Kidney (tissue), 14 donors: ENCODE measurements around the gene TMEM212. TPM values are rescaled to one million over a fixed set of nuclear protein-coding genes. Genes with fewer than 3 reads are reported as not detected.

Experiments used
- DNase-seq, 5 donors: peaks; one replicate each; pipeline ENCODE4 v3.0.0-alpha.2; 2013 to 2020
- FAIRE-seq: peaks from 2 replicates; lab custom pipeline; 2012; peaks lifted over from hg19 to GRCh38; lab: Jason Lieb, UNC
- H3K27ac ChIP-seq, 2 donors: one replicate each; pipeline ENCODE4 v1.7.0; 2013; ENCODE audit warnings: low read depth in 2 of 2, low read length in 2 of 2, inconsistent platforms in 1 of 2
- H3K27me3 ChIP-seq: one replicate; pipeline ENCODE4 v1.7.1; 2013; ENCODE audit warnings: low read length, inconsistent platforms; ENCODE audit not compliant: control insufficient read depth, insufficient read depth
- H3K36me3 ChIP-seq, 3 donors: one replicate each; pipeline versions ENCODE4 v1.7.0 to v1.7.1; 2013; ENCODE audit warnings: low read length in 3 of 3, control low read depth in 1 of 3, inconsistent platforms in 1 of 3; ENCODE audit not compliant: insufficient read depth in 3 of 3, control insufficient read depth in 2 of 3
- H3K4me1 ChIP-seq, 3 donors: one replicate each; pipeline versions ENCODE4 v1.7.0 to v1.7.1; 2013; ENCODE audit warnings: low read length in 3 of 3, inconsistent platforms in 1 of 3, low read depth in 1 of 3; ENCODE audit not compliant: control insufficient read depth in 2 of 3, insufficient read depth in 2 of 3
- H3K4me3 ChIP-seq, 3 donors: one replicate each; pipeline versions ENCODE4 v1.7.0 to v1.8.1; 2013; ENCODE audit warnings: low read length in 3 of 3, control low read depth in 1 of 3, inconsistent platforms in 1 of 3
- H3K9ac ChIP-seq, 3 donors: one replicate each; pipeline versions ENCODE4 v1.7.0 to v1.7.1; 2013; ENCODE audit warnings: low read length in 3 of 3, control low read depth in 1 of 3, inconsistent platforms in 1 of 3
- H3K9me3 ChIP-seq, 3 donors: one replicate each; pipeline versions ENCODE4 v1.7.0 to v1.7.1; 2013; ENCODE audit warnings: low read length in 3 of 3, control low read depth in 1 of 3, inconsistent platforms in 1 of 3; ENCODE audit not compliant: control insufficient read depth in 2 of 3, insufficient read depth in 1 of 3
- intact Hi-C: fragments of 100-400 bp; cut with DNase I; formaldehyde crosslinking; loops from one replicate; pipeline ENCODE4 v1.11.1; 2022
- polyA plus RNA-seq: library from polyadenylated mRNA; stranded (reverse); fragments of 350-450 nt; fragmentation: Illumina TruSeq; extraction: RNeasy Lipid Tissue Mini Kit (QIAGEN cat#74804); gene quantifications from one replicate; pipeline ENCODE4 v1.2.3, GENCODE V29; 2014; ENCODE audit warnings: low read depth, low replicate concordance; ENCODE audit not compliant: insufficient read depth
- total RNA-seq: library from RNA; stranded (reverse); fragmentation: NEBNext Ultra II Directional; extraction: Animal tissue kit (Norgen Biotek cat#: 25700); gene quantifications from one replicate; pipeline ENCODE4 v1.2.1, GENCODE V29; 2021
- TF ChIP-seq, protein P1 (sequence below): IDR thresholded peaks from 3 replicates; pipeline ENCODE4 v1.5.1; 2012; ENCODE audit warnings: mild to moderate bottlenecking, moderate library complexity, borderline replicate concordance; ENCODE audit not compliant: insufficient read depth; ENCODE audit errors: extremely low read depth
- donor health status: control.
- donor health status: control.
- donor health status: control.
- donor health status: control.
- donor health status: control.
- donor health status: DM: yes; HTN: yes; CAD: no.
- donor health status: Normal renal cell carcinoma (clear cell type).

The TMEM212 gene
- total and polyA plus RNA-seq, 2 donors from 2014 or later: not detected

DNA sequence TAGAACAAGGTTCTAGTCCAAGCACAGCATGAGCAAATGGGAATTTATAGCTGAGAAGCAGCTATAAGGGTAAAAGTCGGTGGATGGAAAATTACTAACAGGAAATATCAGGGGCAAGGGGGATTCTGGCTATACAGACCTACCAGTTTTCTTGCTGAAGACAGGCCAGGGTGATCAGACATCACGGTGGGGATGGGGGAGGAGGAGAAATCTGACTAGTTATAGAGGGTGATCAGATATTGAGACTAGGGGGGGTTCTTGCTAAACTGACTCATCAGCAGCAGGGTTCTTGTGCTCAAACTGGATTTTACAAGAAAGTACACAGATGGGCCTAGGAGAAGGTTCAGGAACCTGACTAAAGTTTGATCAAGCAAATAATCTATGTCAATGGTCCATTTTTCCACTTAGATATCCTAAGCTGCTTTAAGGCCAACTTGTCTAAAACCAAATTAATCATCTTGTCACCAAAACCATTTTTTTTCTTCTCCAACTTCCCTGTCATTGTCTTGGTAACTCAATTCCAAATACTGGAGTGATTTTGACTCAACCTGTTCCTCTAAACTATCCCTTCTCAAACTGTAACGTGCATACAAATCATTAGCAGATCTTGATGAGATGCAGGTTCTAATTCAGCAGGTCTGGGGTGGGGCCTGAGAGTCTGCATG lies 4.6 kb downstream of the TMEM212 start:
- Histone ChIP-seq H3K4me1 (no peaks in the 10 kb centered on the region), H3K9ac (no peak overlapping the region), H3K27ac (no peak overlapping the region), H3K4me3 (no peak overlapping the region), H3K36me3 (no peaks in the 10 kb centered on the region), H3K27me3 (no peaks in the 10 kb centered on the region), H3K9me3 (no peaks in the 10 kb centered on the region)
- TF ChIP-seq, protein P1, sequence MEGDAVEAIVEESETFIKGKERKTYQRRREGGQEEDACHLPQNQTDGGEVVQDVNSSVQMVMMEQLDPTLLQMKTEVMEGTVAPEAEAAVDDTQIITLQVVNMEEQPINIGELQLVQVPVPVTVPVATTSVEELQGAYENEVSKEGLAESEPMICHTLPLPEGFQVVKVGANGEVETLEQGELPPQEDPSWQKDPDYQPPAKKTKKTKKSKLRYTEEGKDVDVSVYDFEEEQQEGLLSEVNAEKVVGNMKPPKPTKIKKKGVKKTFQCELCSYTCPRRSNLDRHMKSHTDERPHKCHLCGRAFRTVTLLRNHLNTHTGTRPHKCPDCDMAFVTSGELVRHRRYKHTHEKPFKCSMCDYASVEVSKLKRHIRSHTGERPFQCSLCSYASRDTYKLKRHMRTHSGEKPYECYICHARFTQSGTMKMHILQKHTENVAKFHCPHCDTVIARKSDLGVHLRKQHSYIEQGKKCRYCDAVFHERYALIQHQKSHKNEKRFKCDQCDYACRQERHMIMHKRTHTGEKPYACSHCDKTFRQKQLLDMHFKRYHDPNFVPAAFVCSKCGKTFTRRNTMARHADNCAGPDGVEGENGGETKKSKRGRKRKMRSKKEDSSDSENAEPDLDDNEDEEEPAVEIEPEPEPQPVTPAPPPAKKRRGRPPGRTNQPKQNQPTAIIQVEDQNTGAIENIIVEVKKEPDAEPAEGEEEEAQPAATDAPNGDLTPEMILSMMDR: no peak
- no peak for FAIRE-seq
- intact Hi-C loops: no loop called here
- no peak for DNase-seq

DNA sequence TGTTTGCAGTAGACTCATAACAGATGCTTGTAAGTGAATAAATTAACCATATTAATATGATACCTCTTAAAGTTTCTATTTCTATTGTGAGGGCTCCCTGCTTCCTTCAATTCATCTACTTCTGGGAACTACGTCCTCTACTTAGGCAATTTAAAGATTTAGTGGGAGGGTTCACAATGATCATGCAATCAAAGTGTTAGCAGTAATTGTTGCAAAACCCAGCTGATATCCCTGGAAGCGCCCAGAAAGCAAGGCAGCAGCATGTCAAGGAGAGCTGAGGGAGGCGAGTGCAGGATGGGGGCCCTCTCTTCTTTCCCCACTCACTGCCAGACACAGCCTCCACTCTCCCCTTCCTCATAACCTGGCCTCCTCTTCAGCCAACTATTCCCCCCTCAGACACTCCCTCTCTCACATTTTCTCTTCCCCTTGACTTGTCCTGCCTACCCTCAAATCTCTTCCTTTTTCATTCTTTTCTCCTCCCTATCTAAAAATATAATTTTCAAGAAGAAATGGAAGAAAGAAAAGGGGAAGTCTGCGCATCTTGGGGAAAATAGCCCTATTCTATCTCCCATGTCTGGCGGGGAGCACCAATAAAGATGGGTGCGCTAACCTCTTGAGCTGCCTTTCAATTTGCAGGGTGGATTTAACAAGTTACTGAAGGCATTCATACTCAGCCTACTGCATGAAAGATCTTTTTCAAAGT lies 6.6 kb downstream of the TMEM212 start:
- TF ChIP-seq, protein P1: no peak
- intact Hi-C loops: no loop called here
- H3K36me3 ChIP-seq: no peaks in the 10 kb centered on the region
- FAIRE-seq: no peak
- H3K4me1 ChIP-seq: no peaks in the 10 kb centered on the region
- no peaks in the 10 kb centered on the region for H3K27me3 ChIP-seq
- H3K27ac ChIP-seq: no peak overlapping the region
- peaks cover 0 to 4% (median 0%) of the 10 kb centered on the region in 3 donors for H3K9me3 ChIP-seq
- H3K4me3 ChIP-seq: no peak overlapping the region
- DNase-seq: no peak
- H3K9ac ChIP-seq: no peak overlapping the region

DNA sequence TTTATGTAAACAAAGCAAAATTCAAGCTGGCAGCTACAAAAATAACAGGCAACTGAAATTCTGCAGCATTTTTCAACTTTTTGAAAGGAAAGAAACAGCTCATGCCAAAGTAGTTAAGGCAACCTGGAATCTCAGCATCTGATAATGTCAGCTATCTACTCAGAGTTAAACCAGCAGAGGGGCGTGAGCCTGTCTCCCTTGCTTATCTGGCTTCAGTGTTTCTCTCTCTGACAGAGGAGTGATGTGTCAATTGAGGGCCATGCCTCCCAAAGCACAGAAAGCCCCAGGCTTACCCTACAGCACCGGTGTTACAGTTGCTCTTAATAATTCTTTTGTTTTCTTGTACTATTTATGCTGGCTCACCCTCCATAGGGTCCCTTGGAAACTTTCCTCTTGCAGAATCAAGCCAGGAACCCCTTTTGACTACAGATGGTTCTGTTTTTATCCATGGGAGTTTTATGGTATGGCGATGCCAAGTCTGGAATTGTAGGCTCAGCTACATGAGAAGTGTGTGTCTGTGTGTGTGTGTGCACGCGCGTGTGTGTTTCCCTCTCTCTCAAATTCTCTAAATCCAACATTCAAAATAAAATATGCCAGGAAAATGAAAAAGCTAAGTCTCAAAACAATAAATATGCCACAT lies 7.3 kb downstream of the TMEM212 start:
- Histone ChIP-seq H3K9me3 (peaks cover 0 to 4% (median 0%) of the 10 kb centered on the region in 3 donors), H3K36me3 (no peaks in the 10 kb centered on the region), H3K4me1 (no peaks in the 10 kb centered on the region), H3K4me3 (no peak overlapping the region), H3K27ac (no peak overlapping the region), H3K27me3 (no peaks in the 10 kb centered on the region), H3K9ac (no peak overlapping the region)
- TF ChIP-seq, protein P1: no peak
- DNase-seq (no peak), FAIRE-seq (no peak)
- intact Hi-C loops: no loop called here
